ENCODE measurements around the gene PKNOX2. TPM values are rescaled to one million over a fixed set of nuclear protein-coding genes. Genes with fewer than 3 reads are reported as not detected.

PKNOX2 gene
- total and polyA plus RNA-seq, 7 donors = 0.23 to 4.7 (median 1.4) TPM

DNA sequence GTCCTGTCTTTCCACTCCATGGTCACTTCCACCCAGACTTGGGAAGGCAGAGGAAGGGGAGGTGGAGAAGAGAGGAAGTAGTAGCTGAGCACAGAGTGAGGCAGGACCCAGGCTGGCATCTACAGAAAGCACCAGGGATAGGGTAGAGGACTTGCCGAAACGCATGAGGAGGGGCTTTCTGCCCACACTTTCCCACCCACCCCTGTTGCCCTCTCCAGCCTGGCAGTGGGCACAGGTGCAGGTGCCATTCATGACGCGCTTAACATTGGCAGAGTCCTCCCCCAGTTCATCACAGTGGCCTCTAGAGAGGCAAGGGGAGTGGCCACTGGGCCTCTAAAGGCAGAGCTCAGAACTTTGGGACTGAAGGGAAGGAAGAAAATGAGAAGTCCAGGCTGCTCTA, 249.6 kb downstream of the PKNOX2 start:
- no peak for TF ChIP-seq POLR2AphosphoS5 (IDR thresholded peaks at IDR 0.05)
- TF ChIP-seq EP300 (IDR thresholded peaks at IDR 0.05) = no peak
- no peak for TF ChIP-seq POLR2A (IDR thresholded peaks at IDR 0.05)
- TF ChIP-seq, protein P1, sequence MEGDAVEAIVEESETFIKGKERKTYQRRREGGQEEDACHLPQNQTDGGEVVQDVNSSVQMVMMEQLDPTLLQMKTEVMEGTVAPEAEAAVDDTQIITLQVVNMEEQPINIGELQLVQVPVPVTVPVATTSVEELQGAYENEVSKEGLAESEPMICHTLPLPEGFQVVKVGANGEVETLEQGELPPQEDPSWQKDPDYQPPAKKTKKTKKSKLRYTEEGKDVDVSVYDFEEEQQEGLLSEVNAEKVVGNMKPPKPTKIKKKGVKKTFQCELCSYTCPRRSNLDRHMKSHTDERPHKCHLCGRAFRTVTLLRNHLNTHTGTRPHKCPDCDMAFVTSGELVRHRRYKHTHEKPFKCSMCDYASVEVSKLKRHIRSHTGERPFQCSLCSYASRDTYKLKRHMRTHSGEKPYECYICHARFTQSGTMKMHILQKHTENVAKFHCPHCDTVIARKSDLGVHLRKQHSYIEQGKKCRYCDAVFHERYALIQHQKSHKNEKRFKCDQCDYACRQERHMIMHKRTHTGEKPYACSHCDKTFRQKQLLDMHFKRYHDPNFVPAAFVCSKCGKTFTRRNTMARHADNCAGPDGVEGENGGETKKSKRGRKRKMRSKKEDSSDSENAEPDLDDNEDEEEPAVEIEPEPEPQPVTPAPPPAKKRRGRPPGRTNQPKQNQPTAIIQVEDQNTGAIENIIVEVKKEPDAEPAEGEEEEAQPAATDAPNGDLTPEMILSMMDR (IDR thresholded peaks at IDR 0.05) = no peak
- no peak for DNase-seq
- 87 to 95% methylated on average over 4 of the region's 4 CpGs for WGBS, 2 donors
- no peaks in the 10 kb centered on the region for H3K4me1 ChIP-seq
- H3K4me3 ChIP-seq = no peak overlapping the region
- H3K9me3 ChIP-seq = no peaks in the 10 kb centered on the region
- no peak overlapping the region for H3K27ac ChIP-seq
- intact Hi-C loops (cut with DNase I) = no loop called here
- no peaks in the 10 kb centered on the region for H3K27me3 ChIP-seq
- H3K36me3 ChIP-seq = no peaks in the 10 kb centered on the region

DNA sequence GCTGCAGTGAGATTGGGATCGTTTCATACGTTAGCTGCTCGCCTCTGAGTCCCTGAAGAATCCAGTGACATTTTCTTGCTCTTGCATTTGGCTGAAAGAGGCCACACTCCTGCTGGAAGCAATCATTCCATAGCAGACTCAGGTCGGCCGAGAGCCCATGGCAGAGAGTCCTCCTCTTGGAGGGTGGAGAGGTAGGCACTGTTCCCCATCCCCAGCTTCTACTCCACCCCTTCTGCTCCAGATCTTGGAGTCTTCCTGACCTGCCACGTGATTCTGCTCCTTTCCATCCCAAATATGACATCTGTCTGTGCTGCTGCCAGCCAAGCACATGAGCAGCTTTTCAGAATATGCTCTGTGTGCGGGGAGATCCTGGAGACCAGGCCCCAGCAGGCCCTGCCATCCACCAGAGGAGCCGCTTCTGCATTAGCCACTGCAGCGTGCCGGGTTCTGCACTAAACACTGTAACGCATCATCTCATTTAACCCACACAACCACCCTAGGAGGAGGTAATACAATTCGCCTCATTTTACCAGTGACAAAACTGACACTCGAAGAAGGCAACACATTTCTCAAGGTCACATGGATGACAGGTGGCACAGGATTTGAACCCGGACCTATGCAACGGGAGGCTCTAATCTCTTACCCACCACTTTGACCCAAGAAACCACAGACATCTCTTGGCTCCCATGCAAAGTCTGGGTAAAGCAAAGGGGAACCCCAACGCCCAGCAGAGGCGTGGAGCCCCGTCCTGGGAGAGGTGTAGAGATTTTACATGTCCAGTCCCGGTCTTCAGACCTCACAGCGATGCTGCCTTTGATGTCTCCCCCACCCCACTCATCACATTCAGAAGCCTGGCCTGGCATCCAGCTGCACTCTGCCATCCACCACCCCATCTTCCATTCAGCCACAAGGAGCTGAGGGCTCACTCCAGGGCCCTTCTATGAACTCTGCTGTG, 252.7 kb downstream of the PKNOX2 start:
- Histone ChIP-seq H3K4me3 (no peak overlapping the region), H3K36me3 (no peaks in the 10 kb centered on the region), H3K27me3 (no peaks in the 10 kb centered on the region), H3K4me1 (no peaks in the 10 kb centered on the region), H3K9me3 (no peaks in the 10 kb centered on the region), H3K27ac (no peak overlapping the region)
- WGBS, 2 donors = 78 to 79% methylated on average over 20 of the region's 20 CpGs
- DNase-seq = no peak
- intact Hi-C loops (cut with DNase I) = no loop called here
- no peak for TF ChIP-seq POLR2AphosphoS5 (IDR thresholded peaks at IDR 0.05)
- TF ChIP-seq POLR2A (IDR thresholded peaks at IDR 0.05) = no peak
- TF ChIP-seq, protein P1 (IDR thresholded peaks at IDR 0.05) = no peak
- no peak for TF ChIP-seq EP300 (IDR thresholded peaks at IDR 0.05)

DNA sequence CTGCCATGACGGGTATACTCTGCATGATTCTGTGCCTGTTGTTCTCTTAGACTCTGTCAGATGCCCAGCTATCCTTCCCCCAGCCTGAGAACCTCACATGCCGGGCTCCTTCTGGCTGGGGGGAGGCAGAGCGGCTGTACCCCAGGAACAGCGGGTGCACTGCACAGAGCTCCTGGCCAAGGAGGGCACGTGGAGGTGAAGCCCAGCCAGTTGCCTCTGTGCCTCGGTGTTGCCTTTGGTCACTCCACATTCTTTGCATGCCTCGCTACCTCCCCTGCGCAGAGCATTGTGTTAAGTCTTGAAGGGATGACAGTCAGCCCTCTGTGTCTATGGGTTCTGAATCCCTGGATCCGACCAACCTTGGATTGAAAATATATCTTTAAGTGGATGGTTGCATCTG, 253.8 kb downstream of the PKNOX2 start:
- no peaks in the 10 kb centered on the region for H3K36me3 ChIP-seq
- TF ChIP-seq POLR2A (IDR thresholded peaks at IDR 0.05) = no peak
- TF ChIP-seq, protein P1 (IDR thresholded peaks at IDR 0.05) = no peak
- no peak for TF ChIP-seq EP300 (IDR thresholded peaks at IDR 0.05)
- TF ChIP-seq POLR2AphosphoS5 (IDR thresholded peaks at IDR 0.05) = no peak
- DNase-seq = no peak
- intact Hi-C loops (cut with DNase I) = no loop called here
- no peak overlapping the region for H3K4me3 ChIP-seq
- no peaks in the 10 kb centered on the region for H3K27me3 ChIP-seq
- H3K27ac ChIP-seq = no peak overlapping the region
- H3K4me1 ChIP-seq = no peaks in the 10 kb centered on the region
- no peaks in the 10 kb centered on the region for H3K9me3 ChIP-seq
- WGBS, 2 donors = 73% methylated on average over 9 of the region's 9 CpGs

DNA sequence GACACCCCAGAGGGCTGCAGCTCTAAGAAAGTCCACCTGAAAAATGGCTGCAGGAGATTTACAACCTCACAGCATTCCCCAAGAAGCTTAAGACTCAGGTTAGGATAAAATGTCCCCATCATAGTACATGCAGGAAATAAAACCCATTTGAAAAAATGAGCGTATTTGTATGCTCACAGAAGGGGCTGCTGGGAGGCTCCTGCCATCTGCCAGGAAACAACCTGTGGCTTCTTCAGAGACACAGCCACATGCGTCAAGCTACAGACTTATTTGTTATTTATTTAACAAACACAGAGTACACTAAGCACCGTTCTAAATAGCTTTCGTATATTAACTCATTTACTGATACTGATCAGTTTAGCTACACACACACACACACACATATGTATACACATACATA, 258.1 kb downstream of the PKNOX2 start:
- H3K27ac ChIP-seq = no peak overlapping the region
- no peaks in the 10 kb centered on the region for H3K27me3 ChIP-seq
- intact Hi-C loops (cut with DNase I) = no loop called here
- no peak for TF ChIP-seq POLR2A (IDR thresholded peaks at IDR 0.05)
- TF ChIP-seq POLR2AphosphoS5 (IDR thresholded peaks at IDR 0.05) = no peak
- TF ChIP-seq EP300 (IDR thresholded peaks at IDR 0.05) = no peak
- TF ChIP-seq, protein P1 (IDR thresholded peaks at IDR 0.05) = no peak
- 56 to 79% methylated on average over 4 of the region's 4 CpGs for WGBS, 2 donors
- H3K36me3 ChIP-seq = no peaks in the 10 kb centered on the region
- DNase-seq = no peak
- H3K4me3 ChIP-seq = no peak overlapping the region
- H3K9me3 ChIP-seq = no peaks in the 10 kb centered on the region
- H3K4me1 ChIP-seq = no peaks in the 10 kb centered on the region

Measured in sigmoid colon (tissue), 7 donors.